NCI-H187 treated with DMSO at 0.1 percent for 48 hours (cell line): ENCODE measurements around the gene STEEP1.
A peak's percentile ranks its signal among the peaks of the same experiment; 100 is the strongest.

Experiments
- DNase-seq: peaks from one replicate; lab custom pipeline; 2025; lab: John Stamatoyannopoulos, UW

The STEEP1 gene

DNA sequence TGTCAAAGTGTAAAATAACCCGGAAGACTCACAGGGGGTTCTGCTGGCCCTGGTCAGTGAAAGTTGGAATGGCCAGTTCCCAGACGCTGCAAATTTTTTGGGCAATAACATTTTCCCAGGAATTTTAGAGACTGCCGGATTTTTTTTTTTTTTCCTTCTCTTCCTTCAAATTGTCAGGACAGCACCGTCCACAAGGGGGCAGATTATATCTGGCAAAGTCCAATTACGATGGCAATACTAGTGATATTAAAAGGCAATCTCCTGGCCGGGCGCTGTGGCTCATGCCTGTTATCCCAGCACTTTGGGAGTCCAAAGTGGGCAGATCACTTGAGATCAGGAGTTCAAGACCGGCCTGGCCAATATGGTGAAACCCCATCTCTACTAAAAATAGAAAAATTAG lies 76.5 kb downstream of the STEEP1 start:
- peak; percentile 0 for DNase-seq
